Fibroblast of villous mesenchyme (primary cell): ENCODE measurements around the gene HIGD2A. TPM values are rescaled to one million over a fixed set of nuclear protein-coding genes. Genes with fewer than 3 reads are reported as not detected.

ENCODE experiments used
- DNase-seq: peaks from one replicate; pipeline ENCODE4 v3.0.0-alpha.2; 2010; ENCODE audit warnings: low read depth
- H3K4me3 ChIP-seq: 2 replicates; pipeline ENCODE4 v1.5.1; 2011; ENCODE audit warnings: low read depth, mild to moderate bottlenecking, low read length
- total RNA-seq: library from RNA; depleted of rRNA; stranded (reverse); fragments of >200 nt; gene quantifications from 2 replicates; pipeline ENCODE4 v1.2.3, GENCODE V29; 2012
- TF ChIP-seq, protein P1 (sequence below): IDR thresholded peaks from 2 replicates; pipeline ENCODE4 v1.5.1; 2012; ENCODE audit warnings: low read depth, mild to moderate bottlenecking, low read length; ENCODE audit not compliant: insufficient read depth

Gene HIGD2A
- total RNA-seq, 1 donor: 19.0 TPM

GRCh38 chr5:176369934-176370711 lies 18.4 kb upstream of the HIGD2A start:
- TF ChIP-seq, protein P1, sequence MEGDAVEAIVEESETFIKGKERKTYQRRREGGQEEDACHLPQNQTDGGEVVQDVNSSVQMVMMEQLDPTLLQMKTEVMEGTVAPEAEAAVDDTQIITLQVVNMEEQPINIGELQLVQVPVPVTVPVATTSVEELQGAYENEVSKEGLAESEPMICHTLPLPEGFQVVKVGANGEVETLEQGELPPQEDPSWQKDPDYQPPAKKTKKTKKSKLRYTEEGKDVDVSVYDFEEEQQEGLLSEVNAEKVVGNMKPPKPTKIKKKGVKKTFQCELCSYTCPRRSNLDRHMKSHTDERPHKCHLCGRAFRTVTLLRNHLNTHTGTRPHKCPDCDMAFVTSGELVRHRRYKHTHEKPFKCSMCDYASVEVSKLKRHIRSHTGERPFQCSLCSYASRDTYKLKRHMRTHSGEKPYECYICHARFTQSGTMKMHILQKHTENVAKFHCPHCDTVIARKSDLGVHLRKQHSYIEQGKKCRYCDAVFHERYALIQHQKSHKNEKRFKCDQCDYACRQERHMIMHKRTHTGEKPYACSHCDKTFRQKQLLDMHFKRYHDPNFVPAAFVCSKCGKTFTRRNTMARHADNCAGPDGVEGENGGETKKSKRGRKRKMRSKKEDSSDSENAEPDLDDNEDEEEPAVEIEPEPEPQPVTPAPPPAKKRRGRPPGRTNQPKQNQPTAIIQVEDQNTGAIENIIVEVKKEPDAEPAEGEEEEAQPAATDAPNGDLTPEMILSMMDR: no peak
- DNase-seq: no peak
- H3K4me3 ChIP-seq: no peak overlapping the region

- TF ChIP-seq, protein P1: no peak
- H3K4me3 ChIP-seq: no peak overlapping the region
- DNase-seq: no peak
Observed at GRCh38 chr5:176371621-176372539, 16.7 kb upstream of the HIGD2A start.

DNA sequence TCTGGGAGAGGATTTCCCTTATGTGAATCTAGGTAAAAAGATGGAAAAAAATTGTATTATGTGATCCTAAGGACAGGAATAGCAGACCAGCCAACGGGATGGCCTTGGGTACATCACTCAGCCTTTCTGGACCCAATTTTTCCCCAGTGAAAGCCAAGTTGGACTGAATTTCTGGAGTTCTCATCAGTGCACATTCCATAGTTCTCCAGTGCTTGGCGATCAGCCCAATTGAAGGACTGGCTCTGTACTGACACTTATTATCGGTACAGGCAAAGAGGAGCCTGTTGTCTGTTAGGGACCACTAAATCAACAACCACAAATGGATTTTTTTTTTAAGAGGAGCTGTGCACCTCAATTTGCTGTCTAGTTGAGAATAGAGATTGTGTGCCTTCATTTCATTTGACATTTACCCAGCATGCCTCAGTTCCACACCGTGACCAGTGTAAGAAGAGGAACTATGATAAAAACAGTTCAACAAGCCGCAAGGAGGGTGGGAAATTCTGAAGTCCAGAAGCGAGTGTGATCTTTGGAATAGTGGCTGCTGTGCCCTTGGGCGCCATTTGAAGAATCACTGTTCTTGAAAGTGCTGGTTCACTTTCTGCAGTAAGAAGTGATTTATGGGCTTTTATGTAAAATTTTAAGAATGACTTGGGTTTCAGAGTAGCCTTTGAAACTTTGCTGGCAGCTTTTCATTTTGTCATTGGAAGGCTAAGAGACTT lies 15.3 kb upstream of the HIGD2A start:
- TF ChIP-seq, protein P1: no peak
- no peak overlapping the region for H3K4me3 ChIP-seq
- no peak for DNase-seq

DNA sequence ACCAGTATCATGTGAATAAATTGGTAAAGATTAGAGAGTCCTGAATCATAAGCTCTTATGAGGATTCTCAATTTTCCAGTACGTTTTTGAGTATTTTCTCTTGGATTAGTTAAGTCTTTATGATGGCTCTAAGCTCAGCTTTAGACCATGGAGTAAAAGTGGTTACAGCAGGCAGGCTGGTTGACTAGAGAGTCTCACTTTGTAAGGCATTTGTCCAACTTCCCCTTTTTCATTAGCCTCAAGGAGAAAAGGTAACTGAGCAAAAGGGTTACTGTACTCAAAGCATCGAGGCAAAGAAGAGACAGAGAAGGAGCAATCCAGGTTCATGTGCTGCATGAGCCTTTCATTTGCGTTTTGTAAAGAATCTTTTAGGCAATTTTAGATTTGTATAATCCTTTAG lies 8.7 kb upstream of the HIGD2A start:
- no peak overlapping the region for H3K4me3 ChIP-seq
- TF ChIP-seq, protein P1: no peak

DNA sequence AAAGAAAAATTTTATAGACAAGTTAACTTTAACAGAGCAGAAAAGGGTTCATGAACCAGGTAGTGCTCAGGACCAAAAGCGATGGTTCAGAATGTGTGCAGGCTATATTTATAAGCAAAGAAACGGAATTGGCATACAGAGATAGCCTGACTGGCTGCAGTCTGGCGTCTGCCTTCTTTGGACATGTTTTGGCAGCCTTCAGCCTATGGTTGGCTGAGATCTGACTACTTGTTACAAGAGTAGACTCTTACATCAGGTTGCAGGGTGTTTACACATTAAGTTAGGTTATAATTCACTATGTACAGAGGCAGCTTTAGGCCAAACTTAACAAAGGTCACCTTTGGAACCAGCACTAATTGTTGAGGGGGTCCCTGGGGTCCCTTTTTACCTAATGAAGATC lies 7.1 kb upstream of the HIGD2A start:
- DNase-seq: no peak
- TF ChIP-seq, protein P1: no peak
- H3K4me3 ChIP-seq: no peak overlapping the region

More for the DNA sequence above, 8.7 kb upstream of the HIGD2A start:
- no peak for DNase-seq

- TF ChIP-seq, protein P1: no peak
- DNase-seq: no peak
Observed at GRCh38 chr5:176381979-176382378, 6.6 kb upstream of the HIGD2A start.

More at GRCh38 chr5:176381979-176382378, 6.6 kb upstream of the HIGD2A start:
- H3K4me3 ChIP-seq: no peak overlapping the region
